Measurements from ENCODE around the gene CORO1C.

Gene CORO1C

DNA sequence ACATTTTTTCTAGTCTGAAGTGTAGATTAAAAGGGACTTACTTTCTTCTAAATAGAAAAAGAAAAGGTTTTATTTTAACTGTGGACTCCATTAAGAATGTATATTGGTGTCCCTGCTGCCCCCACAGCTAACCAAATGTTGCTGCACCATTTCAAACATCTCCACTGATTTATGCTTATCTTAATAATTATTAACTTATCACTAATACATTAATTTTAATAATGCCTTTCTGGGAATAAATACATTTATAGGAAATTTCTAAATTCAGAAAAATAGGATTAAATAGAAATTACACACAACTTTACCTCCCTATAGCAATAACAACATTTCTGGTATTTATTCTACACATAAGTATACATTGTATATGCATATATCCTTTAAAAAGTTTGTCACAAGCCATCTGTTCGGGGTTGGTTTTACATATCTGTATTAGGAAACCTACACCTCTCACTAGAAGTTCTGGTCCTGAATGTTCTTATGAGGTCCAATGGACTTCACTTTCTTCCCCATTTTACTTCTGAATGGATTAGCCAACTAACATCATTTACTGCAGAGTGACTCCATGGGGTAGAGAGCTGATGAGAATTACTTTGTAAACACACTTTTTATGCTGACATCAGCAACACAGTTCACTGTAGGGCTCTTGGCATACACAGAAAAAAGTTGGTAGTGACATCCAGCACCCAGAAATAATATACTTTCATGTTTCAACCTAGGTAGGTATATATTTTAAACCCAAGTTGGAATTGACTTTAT lies 88.2 kb downstream of the CORO1C start:
- Histone ChIP-seq H3K27me3 (ENCODE audit: low read depth, low read length) (0 out of 2 replicates have a peak, but pooled peaks cover 3% of the 10 kb centered on the region), H3K36me3 (replicated peaks; ENCODE audit: low read depth, low read length) (peaks cover 23% of the 10 kb centered on the region), H3K9me3 (ENCODE audit: insufficient read depth, low read length) (no peaks in the 10 kb centered on the region), H3K4me1 (ENCODE audit: low read length) (peaks cover 51% of the 10 kb centered on the region), H3K4me2 (ENCODE audit: low read length) (peak overlapping the region; percentile 69), H3K9ac (ENCODE audit: low read length) (no peak overlapping the region), H4K20me1 (ENCODE audit: insufficient read depth, low read length) (no peaks in the 10 kb centered on the region), H3K4me3 (ENCODE audit: low read length) (peak overlapping the region; percentile 52), H3K27ac (ENCODE audit: low read length) (no peak overlapping the region), H3K79me2 (ENCODE audit: low read length) (no peaks in the 10 kb centered on the region), H2AFZ (ENCODE audit: low read depth, low read length) (no peak overlapping the region)
- TF ChIP-seq, protein P1, sequence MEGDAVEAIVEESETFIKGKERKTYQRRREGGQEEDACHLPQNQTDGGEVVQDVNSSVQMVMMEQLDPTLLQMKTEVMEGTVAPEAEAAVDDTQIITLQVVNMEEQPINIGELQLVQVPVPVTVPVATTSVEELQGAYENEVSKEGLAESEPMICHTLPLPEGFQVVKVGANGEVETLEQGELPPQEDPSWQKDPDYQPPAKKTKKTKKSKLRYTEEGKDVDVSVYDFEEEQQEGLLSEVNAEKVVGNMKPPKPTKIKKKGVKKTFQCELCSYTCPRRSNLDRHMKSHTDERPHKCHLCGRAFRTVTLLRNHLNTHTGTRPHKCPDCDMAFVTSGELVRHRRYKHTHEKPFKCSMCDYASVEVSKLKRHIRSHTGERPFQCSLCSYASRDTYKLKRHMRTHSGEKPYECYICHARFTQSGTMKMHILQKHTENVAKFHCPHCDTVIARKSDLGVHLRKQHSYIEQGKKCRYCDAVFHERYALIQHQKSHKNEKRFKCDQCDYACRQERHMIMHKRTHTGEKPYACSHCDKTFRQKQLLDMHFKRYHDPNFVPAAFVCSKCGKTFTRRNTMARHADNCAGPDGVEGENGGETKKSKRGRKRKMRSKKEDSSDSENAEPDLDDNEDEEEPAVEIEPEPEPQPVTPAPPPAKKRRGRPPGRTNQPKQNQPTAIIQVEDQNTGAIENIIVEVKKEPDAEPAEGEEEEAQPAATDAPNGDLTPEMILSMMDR (IDR thresholded peaks at IDR 0.05; ENCODE audit: low read depth, low read length), result no peak
- TF ChIP-seq EZH2phosphoT487 (IDR thresholded peaks at IDR 0.05; ENCODE audit: low read depth), result no peak

DNA sequence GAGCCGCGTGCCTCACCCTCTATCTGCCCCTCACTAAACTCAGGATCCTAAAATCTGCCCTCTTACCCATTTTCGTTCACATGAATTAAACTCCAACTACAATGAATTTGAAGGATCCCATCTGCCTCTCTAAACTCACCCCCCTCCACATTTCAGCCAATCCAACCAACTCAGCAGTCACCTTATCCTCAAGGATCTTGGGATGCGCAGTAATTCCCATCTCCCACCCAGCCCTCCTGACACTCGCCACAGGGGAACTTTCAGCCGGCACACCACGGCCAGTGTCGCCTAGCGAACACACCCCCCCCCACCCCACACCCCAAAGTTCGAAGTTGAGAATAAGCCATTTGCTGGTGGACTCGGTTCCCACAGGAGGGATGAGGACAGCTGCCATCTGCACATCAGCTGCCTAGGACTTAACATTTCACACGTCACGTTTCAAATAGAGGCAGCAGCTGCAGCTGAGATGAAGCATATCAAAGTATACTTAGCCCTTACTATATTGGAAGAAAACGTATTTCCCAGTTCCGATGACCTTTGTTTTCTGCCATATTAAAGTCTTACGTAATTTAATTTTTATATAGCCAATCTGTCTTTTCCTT lies 88.9 kb downstream of the CORO1C start:
- Histone ChIP-seq H3K27ac (ENCODE audit: low read length) (peak overlapping the region; percentile 52), H3K4me2 (ENCODE audit: low read length) (peak overlapping the region; percentile 69), H3K27me3 (ENCODE audit: low read depth, low read length) (0 out of 2 replicates have a peak, but pooled peaks cover 3% of the 10 kb centered on the region), H3K4me3 (ENCODE audit: low read length) (peak overlapping the region; percentile 52), H3K79me2 (ENCODE audit: low read length) (no peaks in the 10 kb centered on the region), H4K20me1 (ENCODE audit: insufficient read depth, low read length) (no peaks in the 10 kb centered on the region), H3K9ac (ENCODE audit: low read length) (peak overlapping the region; percentile 31; the same call in 1 of the 2 replicates), H3K9me3 (ENCODE audit: insufficient read depth, low read length) (no peaks in the 10 kb centered on the region), H2AFZ (ENCODE audit: low read depth, low read length) (no peak overlapping the region), H3K36me3 (replicated peaks; ENCODE audit: low read depth, low read length) (peaks cover 20% of the 10 kb centered on the region), H3K4me1 (ENCODE audit: low read length) (peaks cover 58% of the 10 kb centered on the region)
- TF ChIP-seq EZH2phosphoT487 (IDR thresholded peaks at IDR 0.05; ENCODE audit: low read depth), result no peak

DNA sequence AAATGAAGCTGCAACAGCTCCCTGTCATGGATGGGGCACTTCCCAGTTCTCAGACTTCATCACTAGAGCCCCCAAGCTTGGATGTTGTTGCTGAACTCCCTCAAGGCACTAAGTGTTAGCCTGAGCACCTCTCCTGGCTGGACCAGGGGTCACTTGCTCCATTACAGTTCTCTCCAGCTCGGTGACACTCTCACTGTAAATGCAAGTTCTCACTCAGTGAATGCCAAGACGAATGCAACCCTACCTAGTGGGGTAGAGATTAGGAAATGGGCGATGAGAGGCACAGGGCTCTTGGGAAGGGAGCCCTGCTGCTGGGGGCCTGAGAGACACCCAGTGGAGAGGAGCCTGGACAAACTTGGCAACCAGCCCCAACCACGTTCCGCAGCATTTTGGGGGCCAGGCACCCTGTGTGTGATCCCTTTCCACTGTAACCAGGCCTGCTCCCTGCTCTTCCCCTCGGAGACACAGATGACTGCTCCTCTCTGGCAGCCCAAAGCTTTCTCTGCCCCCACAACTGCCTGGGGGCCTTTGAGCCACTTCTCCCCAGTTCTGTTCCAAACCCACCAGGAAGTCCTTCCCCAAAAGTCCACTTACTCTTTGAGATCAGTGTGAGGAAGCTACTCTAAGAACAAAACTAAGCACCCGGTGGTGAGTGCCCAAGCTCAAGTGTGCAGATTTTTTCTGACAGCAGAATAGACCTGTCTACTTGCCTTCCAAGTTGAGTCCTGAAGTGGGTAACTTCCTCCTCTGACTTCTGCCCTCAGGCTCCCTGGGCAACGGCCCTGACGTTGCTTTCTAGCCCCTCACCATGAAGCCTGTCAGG lies 89.7 kb downstream of the CORO1C start:
- Histone ChIP-seq H2AFZ (ENCODE audit: low read depth, low read length) (no peak overlapping the region), H3K9ac (ENCODE audit: low read length) (peak overlapping the region; percentile 31; the same call in 1 of the 2 replicates), H3K27ac (ENCODE audit: low read length) (peak overlapping the region; percentile 52), H4K20me1 (ENCODE audit: insufficient read depth, low read length) (no peaks in the 10 kb centered on the region), H3K9me3 (ENCODE audit: insufficient read depth, low read length) (no peaks in the 10 kb centered on the region), H3K4me1 (ENCODE audit: low read length) (peaks cover 65% of the 10 kb centered on the region), H3K4me3 (ENCODE audit: low read length) (peak overlapping the region; percentile 52), H3K79me2 (ENCODE audit: low read length) (no peaks in the 10 kb centered on the region), H3K27me3 (ENCODE audit: low read depth, low read length) (0 out of 2 replicates have a peak, but pooled peaks cover 3% of the 10 kb centered on the region), H3K4me2 (ENCODE audit: low read length) (peak overlapping the region; percentile 69), H3K36me3 (replicated peaks; ENCODE audit: low read depth, low read length) (peaks cover 20% of the 10 kb centered on the region)
- TF ChIP-seq EZH2phosphoT487 (IDR thresholded peaks at IDR 0.05; ENCODE audit: low read depth), result no peak
- TF ChIP-seq, protein P1 (IDR thresholded peaks at IDR 0.05; ENCODE audit: low read depth, low read length), result no peak

DNA sequence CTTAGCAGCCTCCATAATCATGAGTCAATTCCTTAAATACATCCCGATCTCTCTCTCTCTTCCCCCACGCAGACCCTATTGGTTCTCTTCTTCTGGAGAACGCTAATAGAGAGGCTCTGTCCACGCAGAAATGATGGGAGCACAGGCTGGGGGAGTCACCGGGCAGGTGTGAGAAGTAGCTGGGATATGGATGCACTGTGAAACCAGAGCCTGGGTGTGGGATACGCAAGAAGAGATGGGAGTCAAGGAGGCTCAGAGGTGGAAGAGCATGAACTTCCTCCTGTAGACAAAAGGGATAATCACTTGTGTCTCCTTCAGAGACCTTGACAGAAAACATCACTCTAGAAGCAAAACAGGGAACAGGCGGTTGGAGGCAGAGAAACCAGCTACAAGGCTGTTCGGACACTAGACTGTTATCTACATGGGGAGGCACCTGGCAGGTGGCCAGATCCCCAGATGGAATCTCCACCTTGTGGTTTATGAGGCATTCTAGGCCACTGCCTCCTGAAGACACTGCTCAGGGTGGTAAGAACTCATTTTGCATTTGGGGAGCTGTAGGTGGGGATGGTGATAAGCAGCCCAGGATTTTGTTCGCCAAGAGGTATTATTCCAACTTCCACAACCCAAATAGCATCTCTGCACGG lies 90.4 kb downstream of the CORO1C start:
- Histone ChIP-seq H4K20me1 (ENCODE audit: insufficient read depth, low read length) (no peaks in the 10 kb centered on the region), H3K27ac (ENCODE audit: low read length) (no peak overlapping the region), H3K9me3 (ENCODE audit: insufficient read depth, low read length) (no peaks in the 10 kb centered on the region), H3K9ac (ENCODE audit: low read length) (no peak overlapping the region), H2AFZ (ENCODE audit: low read depth, low read length) (no peak overlapping the region), H3K36me3 (replicated peaks; ENCODE audit: low read depth, low read length) (peaks cover 14% of the 10 kb centered on the region), H3K27me3 (ENCODE audit: low read depth, low read length) (0 out of 2 replicates have a peak, but pooled peaks cover 3% of the 10 kb centered on the region), H3K4me1 (ENCODE audit: low read length) (peaks cover 71% of the 10 kb centered on the region), H3K4me3 (ENCODE audit: low read length) (no peak overlapping the region), H3K4me2 (ENCODE audit: low read length) (peak overlapping the region; percentile 69; the same call in 1 of the 2 replicates), H3K79me2 (ENCODE audit: low read length) (no peaks in the 10 kb centered on the region)
- TF ChIP-seq, protein P1 (IDR thresholded peaks at IDR 0.05; ENCODE audit: low read depth, low read length), result no peak
- TF ChIP-seq EZH2phosphoT487 (IDR thresholded peaks at IDR 0.05; ENCODE audit: low read depth), result no peak
